HG03469 (cell line): ENCODE data around the gene MAB21L3.

Source experiments
- ATAC-seq: cut with Tn5 transposase; IDR thresholded peaks from one replicate; pipeline ENCODE4 v1.9.1; 2021; ENCODE audit warnings: mild to moderate bottlenecking, moderate library complexity, moderate number of reproducible peaks; ENCODE audit not compliant: unreplicated experiment

Gene MAB21L3

DNA sequence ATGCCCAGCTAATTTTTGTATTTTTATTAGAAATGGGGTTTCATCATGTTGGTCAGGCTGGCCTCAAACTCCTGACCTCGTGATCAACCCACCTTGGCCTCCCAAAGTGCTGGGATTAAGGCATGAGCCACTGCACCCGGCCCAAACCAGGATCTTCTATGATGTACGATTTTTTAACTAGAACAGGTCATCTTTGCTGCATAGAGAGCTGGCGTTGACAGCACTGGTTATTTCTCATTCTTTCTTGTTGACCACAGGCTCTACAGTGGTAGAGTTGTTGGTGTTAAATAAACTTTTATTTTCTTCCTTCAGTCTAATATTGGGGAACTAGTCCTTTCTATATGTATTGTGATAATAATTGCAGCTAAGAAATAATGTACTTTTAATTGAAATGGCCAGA, 3.8 kb upstream of the MAB21L3 start:
- no peak for ATAC-seq

DNA sequence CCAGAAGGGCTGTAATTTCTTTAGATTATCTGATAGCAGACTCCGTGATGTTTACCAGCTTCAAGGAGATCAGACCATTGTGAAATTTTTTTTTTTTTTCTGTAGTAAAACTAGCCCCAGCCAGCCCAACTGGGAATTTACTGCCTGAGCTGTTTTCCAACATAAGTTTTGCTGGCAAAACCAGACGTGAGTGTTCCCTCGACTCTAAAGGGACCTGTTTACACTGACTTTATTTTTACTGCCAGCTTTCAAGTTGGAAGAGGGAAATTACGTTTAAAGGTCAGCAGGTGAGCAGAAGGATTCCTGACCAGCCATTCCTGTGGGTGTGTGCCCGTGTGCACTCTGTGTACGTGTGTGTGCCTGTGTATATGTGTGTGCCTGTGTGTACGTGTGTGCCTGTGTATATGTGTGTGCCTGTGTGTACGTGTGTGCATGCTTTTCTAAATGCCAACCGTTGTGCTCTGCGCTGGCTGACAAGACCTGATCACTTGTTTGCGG, 374 bp downstream of the MAB21L3 start:
- ATAC-seq: no peak

GRCh38 chr1:116112388-116113140, 1.4 kb downstream of the MAB21L3 start:
- ATAC-seq: no peak

GRCh38 chr1:116113615-116114014, 2.4 kb downstream of the MAB21L3 start:
- no peak for ATAC-seq

DNA sequence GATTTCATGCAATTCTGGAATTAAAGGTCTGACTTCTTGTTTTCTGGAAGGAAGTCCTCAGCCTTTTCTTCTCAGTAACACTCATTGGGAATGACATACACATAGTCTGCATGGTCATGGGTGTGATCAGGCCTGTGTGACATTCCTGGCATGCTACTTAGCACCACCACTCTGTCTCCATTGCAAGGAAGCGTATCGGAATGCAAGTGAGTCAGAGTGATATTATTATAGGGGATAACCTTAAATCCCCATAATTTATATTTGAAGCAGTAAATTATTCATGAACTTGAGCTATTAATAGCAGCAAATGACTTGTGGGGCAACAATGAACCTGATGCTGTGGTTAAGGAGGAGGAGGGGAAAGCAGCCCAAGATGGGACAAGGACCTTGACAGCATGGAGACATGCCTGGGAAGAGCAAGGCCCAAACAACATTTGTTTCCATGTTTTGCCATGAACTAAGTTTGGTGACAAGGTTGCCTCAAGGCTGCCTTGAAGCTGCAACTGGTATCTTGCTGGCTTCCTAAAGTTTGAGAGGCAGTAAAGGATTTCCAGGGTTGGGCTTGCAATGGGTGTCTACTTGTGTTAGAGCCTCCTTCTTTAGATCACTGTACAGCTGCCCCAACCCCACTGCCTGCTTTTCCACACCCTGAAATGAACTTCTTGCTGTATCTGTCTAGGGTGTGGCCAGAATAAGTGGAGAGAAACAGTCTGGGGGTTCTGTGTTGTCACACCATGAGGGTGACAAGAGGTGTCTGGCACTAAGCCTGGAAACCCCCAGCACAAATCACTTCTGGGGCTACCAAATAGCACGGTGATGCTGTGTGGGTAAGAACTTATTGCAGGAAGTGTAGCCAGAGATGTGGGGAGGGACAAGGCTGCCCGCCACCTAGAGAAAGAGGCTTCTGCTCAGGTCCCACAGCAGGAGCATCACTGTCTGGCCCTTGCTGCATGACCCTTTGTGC, 4.6 kb downstream of the MAB21L3 start:
- ATAC-seq: no peak

DNA sequence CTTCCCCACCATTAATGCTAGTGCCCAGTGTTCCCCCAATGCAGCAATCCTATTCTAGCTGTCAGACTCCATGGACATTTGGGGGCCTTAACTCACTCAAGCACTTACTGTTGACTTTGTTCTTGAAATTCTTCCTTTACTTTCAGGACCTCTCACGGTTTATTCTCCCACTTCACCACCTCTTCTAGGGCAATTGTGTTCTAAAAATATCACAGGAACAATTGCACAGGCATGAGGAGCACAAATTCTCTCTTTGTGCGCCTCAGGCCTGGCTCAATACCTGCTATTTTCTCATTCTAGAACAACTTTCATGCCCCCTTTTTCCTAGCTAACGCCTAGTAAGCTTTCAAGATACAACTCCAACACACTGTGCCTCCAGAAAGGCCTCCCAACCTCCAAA, 7.3 kb downstream of the MAB21L3 start:
- no peak for ATAC-seq

GRCh38 chr1:116119876-116120275, 8.7 kb downstream of the MAB21L3 start:
- no peak for ATAC-seq

DNA sequence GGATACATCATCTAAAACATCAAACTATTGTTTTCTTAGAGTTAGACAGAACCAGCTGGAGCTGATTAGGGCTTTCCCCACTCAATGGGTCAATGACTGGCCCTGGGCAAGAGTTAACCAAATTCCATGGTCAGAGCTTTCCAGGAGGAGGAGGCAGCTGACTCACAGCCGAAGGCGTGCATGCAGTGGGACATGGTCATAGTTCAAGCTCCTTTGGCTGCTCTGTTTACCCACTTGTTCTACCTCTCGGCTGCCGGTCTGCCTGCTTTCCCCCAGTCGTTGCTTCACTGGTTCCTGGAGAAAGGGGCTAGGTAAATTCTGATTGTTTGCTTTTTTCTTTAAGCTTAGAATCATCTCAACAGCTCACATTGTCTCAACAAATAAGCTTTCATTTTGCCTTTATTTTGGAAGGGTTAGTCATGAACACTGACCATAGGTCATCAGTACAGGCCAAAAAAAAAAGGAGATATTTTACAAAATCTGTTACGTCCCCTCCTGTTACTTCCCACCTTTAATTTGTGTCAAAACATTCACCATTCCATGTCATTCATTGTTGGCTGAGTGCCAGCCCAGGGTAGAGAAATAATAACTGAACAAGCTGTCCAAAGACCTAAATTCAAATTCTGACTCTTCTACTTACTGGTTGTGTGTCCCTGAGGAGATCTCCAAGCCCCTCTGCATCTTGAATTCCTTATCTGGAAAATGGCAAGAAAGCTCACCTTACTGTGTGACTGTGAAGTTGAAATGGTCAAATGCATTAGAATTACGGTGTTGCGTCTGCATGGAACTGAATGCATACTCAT, 12.0 kb downstream of the MAB21L3 start:
- no peak for ATAC-seq

- no peak for ATAC-seq
Observed at GRCh38 chr1:116123837-116124533, 12.8 kb downstream of the MAB21L3 start.

- no peak for ATAC-seq
Observed at GRCh38 chr1:116125758-116126157, 14.6 kb downstream of the MAB21L3 start.

GRCh38 chr1:116126281-116126680, 15.1 kb downstream of the MAB21L3 start:
- ATAC-seq: no peak

DNA sequence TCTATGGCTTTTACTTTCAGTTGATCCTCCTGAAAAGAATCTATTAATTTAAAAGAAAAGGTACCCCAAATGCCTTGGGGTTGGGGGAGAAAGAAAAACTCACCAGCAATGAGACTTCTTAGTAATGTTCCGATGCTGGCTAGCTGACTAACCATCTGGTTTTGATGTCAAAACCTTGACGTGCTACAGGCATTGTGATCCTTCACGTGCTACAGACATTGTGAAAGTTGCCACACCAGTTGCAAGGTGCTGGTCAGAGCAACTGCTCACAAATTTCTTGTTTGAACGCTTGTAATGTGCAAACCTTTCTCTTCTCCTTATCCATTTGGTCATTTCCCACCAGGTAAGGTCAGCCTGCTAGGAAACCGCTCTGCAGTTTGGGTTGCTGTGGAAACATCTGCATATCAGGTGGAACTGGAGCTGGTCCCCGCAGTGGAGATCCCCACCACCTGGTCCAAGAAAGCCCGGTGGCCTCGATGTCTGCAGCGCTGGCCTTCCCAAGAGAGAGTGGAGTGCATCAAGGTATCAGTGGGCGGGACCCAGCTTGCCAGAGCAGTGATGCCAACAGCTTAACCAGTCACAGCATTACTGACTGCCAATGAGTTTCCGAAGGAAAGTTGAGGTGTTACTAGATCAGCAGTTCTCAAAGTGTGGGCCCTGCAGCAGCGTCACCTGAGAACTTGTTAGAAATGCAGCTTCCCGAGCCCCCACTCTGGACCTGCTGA, 16.1 kb downstream of the MAB21L3 start:
- ATAC-seq: no peak

DNA sequence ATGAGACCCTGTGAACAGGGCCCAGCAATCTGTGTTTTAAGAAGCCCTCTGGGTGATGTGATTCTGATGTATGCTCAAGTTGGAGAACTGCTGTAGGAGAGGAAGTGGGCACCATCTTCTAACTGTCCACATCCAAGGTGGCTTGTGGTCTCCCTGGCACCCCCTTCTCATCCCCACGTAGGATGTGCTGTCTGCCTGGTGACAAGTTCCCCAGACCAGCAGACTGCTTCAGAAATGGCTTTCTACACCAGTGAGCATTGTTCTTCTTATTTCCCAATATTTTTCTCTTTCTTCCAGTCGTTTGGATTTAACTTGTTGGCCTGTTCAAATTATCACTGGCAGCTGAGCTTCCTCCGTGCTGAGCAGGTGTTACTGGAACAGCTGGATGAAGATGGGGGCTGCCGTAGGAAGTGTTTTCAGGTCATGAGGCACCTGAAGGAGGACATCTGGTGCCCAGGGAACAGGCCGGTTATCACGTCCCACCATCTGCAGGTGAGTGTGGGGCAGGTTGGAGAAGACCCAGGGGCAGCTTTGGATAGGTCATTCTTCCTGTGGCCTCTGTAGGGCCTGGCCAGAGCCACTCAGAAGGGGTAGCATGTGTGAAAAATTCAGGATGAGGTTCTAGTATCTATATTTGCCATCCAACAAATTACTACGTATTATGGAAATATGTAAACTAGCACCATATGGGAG, 16.8 kb downstream of the MAB21L3 start:
- no peak for ATAC-seq

DNA sequence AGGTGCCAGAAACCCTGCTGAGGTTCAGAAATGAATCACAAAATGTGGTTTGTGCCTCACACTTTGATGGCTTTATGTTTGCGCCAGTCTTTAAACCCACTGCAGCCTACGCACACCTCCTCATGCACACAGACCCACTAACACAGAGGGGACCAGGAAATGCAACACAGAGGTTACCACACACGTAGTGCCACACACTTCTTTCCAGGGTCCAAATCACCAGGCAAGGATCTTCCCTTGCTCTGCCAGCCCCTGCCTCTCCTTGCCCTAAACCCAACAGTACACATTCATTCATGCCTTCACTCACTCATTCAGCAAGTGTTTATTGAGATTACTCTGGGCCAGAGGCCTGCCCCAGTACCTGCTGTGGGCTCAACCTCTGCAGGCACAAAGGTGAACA, 17.5 kb downstream of the MAB21L3 start:
- no peak for ATAC-seq

GRCh38 chr1:116129537-116129936, 18.3 kb downstream of the MAB21L3 start:
- no peak for ATAC-seq

DNA sequence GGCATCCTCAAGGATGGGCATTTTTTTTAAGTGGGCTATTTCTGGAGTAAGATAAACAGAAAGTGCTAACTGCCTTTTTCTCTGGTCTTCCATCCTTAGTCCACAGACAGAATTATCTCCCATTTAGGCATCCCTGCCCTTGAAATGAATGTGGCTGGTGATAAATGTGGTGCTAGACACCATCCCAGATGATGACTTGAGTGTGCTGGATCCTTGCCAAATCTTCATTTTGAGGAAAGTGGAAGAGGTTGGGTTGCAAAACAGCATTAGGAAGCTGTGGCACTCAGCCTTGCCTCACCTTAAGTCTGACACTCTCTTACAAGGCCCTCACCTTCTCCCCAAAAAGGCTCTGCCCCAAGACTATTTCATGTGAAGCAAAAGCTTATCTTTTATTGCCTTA, 19.2 kb downstream of the MAB21L3 start:
- no peak for ATAC-seq

GRCh38 chr1:116131170-116131569, 20.0 kb downstream of the MAB21L3 start:
- no peak for ATAC-seq

DNA sequence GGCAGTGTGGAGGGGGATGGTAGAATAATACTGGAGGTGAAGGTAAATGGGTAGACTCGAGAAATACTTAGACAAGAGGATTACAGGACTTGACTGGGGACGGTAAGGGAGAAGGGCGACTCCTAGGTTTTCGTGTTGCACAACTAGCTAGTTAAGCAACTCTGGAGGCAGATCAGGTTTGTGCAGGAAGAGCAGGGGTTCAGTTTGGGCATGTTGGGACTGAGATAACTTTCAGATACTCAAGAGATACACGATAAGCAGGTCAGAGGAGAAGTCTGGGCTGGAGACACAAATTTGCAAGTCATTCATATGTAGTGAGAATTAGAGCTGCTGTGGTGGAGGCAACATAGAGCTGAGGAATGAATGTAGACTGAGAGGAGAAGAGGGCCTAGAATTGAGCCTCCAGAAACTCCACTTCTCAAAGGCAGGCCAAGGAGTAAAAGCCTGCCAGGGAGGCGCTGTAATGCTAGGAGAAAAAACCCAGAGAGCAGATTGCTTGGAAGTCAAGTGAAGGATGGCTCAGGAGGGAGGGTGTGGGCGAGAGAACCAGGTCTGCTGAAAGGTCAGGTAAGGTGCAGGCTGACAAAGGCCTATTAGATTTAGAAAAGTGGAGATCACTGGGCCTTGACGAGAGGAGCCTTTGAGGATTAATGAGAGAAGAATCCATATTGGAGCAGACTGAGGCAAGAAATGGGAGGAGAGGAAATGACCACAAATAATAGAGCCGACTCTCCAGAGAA, 20.8 kb downstream of the MAB21L3 start:
- no peak for ATAC-seq
